GM21576 (cell line): ENCODE results near the gene MYDGF.

Experiments used
- ATAC-seq: cut with Tn5 transposase; IDR thresholded peaks from one replicate; pipeline ENCODE4 v1.9.1; 2021; ENCODE audit warnings: mild to moderate bottlenecking, moderate library complexity; ENCODE audit not compliant: unreplicated experiment

Gene MYDGF

GRCh38 chr19:4613254-4613751 is 56.8 kb downstream of the MYDGF start:
- no peak for ATAC-seq

GRCh38 chr19:4609878-4610511 is 60.1 kb downstream of the MYDGF start:
- ATAC-seq: no peak
